Stimulated activated CD4-positive, alpha-beta T cell treated with anti-CD3 and anti-CD28 coated beads, Interleukin-4, amount 100 ng/mL, for 48 hours (primary cell): ENCODE measurements around the gene SWT1.
"Not testable (repeated sequence)": the region's sequence is repeated elsewhere in the genome, so short reads cannot be mapped to it uniquely, and the experiment has no call there.

Source experiments
- DNase-seq, 2 donors: peaks; one replicate each; pipeline ENCODE4 v3.0.0-alpha.2; 2020; ENCODE audit warnings: low read depth in 2 of 2

The SWT1 gene

GRCh38 chr1:185170291-185170848 is 13.4 kb downstream of the SWT1 start:
- DNase-seq, result no peak

GRCh38 chr1:185193756-185194155 is 36.8 kb downstream of the SWT1 start:
- no peak for DNase-seq

DNA sequence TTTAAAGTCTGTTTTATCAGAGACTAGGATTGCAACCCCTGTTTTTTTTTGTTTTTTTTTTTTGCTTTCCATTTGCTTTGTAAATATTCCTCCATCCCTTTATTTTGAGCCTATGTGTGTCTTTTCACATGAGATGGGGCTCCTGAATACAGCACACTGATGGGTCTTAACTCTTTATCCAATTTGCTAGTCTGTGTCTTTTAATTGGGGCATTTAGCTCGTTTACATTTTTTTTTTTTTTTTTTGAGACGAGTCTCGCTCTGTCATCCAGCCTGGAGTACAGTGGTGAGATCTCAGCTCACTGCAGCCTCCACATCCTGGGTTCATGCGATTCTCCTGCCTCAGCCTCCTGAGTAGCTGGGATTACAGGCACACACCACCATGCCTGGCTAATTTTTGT is 41.7 kb downstream of the SWT1 start:
- DNase-seq, result not testable (repeated sequence)

DNA sequence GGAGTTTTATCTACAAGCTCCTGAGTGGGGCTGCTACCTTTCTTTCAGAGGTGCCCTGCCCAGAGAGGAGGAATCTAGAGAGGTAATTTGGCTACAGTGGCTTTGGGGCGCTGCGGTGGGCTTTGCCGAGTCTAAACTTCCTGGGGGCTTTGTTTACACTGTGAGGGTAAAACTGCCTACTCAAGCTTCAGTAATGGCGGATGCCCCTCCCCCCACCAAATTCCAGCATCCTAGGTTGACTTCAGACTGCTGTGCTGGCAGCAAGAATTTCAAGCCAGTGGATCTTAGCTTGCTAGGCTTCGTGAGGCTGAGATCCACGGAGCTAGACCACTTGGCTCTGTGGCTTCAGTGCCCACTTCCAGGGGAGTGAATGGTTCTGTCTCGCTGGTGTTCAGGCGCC is 43.9 kb downstream of the SWT1 start:
- no peak for DNase-seq

DNA sequence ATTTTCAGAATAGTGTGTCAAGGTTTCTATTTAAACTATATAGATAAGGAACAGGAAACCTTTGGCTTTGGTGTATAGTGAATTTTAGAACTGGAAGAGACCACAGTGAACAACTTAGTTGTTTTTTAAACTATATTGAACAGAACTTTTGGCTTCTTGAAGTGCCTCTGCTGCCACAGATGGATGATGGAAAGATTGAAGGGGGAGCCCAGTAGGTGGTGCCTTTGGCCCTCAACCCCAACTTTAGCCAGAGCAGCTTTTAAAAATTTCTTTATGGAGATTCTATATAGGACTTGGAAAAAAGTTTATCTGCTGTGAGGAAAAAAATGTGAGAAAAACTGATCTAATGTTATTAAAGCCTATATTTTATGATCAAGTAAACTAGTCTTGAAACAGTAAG is 50.2 kb downstream of the SWT1 start:
- DNase-seq, result no peak

DNA sequence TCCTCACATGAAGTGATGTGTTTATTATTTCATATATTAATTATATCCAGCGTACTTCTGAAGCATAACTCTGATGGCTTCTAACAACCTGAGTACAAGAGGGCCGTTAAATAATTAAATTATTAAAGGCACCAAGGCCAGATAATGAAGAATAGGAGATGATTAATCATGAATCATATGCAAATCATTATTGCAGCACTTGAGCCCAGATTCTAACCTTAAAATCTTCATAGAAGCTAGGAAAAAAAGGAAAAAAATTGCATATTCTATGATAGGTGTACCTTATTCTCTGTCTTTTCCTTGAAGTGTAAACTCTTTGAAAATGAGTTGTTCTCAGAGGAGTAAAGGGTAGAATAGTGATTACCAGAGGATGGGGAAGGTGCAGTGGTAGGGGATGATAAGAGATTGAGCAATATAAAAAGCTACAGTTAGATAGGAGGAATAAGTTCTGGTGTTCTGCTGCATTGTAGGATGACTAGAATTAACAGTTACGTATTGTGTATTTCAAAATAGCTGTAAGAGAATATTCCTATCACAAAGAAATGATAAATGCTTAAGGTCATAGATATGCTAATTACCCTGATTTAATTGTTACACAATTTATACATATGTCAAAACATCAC is 51.1 kb downstream of the SWT1 start:
- DNase-seq, result no peak

GRCh38 chr1:185208626-185209180 is 51.7 kb downstream of the SWT1 start:
- DNase-seq, result no peak

- not testable (repeated sequence) for DNase-seq
Measured at GRCh38 chr1:185209357-185209756, 52.4 kb downstream of the SWT1 start.

- no peak for DNase-seq
Measured at GRCh38 chr1:185213091-185213490, 56.1 kb downstream of the SWT1 start.

- no peak for DNase-seq
Measured at GRCh38 chr1:185215911-185216310, 58.9 kb downstream of the SWT1 start.

DNA sequence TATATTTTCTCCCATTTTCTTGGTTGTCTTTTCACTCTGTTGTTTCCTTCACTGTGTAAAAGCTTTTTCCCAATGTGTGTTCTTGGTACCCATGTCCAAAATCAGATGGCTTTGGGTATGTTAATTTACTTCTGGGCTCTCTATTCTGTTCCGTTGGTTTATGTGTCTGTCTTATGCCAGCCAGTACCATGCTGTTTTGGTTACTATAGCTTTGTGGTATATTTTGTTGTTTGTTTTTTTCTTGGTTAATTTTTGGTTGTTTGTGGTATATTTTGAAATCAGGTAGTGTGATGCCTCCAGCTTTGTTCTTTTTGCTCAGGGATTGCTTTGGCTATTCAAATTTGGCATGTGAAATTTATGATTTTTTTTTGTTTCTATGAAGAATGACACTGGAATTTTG is 67.2 kb downstream of the SWT1 start:
- no peak for DNase-seq

DNA sequence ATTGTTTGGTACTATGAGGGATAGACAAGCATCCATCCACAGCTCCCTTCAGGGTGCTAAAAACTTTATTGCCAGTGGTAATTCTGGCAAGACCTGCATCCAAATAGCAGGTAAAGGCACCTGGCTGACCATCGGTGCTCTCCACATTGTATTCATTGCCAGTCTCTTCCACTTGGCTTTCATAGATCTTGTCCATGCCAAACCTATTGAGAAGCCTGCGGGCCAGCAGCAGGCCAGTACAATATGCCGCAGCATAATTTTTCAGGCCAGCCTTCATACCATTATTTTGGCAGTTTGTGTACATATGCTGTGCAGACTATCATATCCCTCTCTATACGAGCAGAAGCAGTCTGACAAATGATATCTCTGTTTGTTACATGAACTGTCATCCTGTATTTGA is 70.2 kb downstream of the SWT1 start:
- no peak for DNase-seq

GRCh38 chr1:185228979-185229378 is 72.0 kb downstream of the SWT1 start:
- no peak for DNase-seq

DNA sequence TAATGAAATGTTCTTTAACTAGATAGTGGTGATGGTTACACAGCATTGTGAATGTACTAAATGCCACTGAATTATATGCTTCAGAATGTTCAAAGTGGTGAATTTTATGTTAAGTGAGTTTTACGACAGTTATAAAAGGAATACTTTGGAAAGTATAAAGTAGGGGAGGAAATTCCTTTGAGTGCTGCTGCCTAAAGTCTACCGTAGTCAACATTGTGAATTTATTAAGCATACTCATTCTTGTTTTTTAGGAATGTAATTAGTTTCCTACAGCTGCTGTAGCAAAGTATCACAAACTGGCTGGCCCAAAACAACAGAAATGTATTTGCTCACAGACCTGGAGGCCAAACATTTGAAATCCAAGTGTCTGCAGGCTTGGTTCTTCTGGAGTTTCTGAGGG is 73.0 kb downstream of the SWT1 start:
- DNase-seq, result no peak

DNA sequence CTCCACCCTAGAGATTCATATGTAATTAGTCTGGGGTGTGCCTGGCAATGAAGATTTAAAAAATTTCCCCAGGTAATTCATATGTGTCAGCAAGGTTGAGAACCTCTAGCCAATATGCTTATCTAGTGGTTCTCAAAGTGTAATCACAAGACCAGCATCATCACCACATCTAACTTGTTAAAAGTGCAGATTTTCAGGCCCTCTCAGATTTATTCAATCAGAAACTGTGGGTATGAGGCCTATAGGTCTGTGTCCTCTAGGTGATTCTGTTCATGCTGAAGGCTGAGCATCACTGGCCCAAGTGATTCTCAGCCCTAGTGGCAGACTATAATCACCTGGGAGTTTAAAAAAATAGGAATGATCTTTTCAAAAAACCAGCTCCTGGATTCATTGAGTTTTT is 75.9 kb downstream of the SWT1 start:
- DNase-seq, result no peak

DNA sequence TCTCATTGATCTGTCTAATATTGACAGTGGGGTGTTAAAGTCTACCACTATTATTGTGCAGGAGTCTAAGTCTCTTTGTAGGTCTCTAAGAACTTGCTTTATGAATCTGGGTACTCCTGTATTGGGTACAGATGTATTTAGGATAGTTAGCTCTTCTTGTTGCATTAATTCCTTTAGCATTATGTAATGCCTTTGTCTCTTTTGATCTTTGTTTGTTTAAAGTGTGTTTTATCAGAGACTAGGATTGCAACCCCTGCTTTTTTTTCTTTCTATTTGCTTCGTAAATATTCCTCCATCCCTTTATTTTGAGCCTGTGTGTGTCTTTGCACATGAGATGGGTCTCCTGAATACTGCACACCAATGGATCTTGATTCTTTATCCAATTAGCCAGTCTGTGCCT is 77.2 kb downstream of the SWT1 start:
- not testable (repeated sequence) for DNase-seq

DNA sequence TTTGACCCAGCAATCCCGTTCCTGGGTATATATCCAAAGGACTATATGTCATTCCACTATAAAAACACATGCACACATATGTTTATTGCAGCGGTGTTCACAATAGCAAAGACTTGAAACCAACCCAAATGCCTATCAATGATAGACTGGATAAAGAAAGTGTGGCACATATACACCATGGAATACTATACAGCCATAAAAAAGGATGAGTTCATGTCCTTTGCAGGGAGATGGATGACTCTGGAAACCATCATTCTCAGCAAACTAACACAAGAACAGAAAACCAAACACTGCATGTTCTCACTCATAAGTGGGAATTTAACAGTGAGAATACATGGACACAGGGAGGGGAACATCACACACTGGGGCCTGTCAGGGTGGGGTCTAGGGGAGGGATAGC is 80.2 kb downstream of the SWT1 start:
- not testable (repeated sequence) for DNase-seq

- no peak for DNase-seq
Measured at GRCh38 chr1:185237661-185238060, 80.7 kb downstream of the SWT1 start.

DNA sequence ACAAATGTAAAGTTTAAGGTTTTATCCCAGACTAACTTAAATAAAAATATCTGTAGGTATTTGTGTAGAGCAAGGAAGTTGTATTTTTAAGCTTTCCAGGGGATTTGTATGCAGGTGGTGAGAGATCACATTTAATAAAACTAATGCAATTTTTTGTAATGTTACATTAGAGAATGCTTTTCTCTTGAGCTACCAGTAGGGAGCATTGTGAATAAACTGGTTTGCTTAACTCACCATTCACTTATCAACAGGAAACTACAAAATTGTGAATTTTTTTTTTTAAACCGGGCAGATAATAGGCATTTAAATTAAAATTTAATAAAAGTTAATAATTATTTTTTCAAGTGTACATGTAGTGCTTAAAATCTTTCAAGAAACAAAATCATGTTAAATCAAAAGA is 81.5 kb downstream of the SWT1 start:
- no peak for DNase-seq

GRCh38 chr1:185239861-185240260 is 82.9 kb downstream of the SWT1 start:
- DNase-seq, result no peak

- no peak for DNase-seq
Measured at GRCh38 chr1:185241127-185241526, 84.2 kb downstream of the SWT1 start.

- peak; percentile 38 to 52 for DNase-seq
Measured at GRCh38 chr1:185244015-185244747, 87.2 kb downstream of the SWT1 start.

DNA sequence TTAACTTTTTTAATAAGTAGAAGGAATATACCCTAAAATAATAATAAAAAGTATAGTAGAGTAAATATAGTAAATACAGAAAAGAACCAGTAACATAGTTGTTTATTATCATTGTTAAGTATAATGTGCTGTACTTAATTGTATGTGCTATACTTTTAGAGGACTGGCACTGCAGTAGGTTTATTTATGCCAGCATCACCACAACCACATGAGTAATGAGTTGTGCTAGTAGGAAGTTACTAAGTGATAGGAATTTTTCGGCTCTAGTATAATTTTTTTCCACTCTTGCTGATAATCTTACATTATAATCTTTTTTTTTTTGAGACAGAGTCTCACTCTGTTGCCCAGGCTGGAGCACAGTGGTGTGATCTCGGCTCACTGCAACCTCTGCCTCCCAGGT is 88.5 kb downstream of the SWT1 start:
- no peak for DNase-seq
